Neural cell (in vitro differentiated cells): ENCODE results near the gene SZT2. TPM values are rescaled to one million over a fixed set of nuclear protein-coding genes. Genes with fewer than 3 reads are reported as not detected.

Experiments
- H2AFZ ChIP-seq: fragments of 200-600, 300-800 bp; sonication (generic), shearing (Covaris generic); 2 replicates; pipeline ENCODE4 v1.6.0; 2014; ENCODE audit warnings: low read depth, mild to moderate bottlenecking, antibody characterized with exemption, low read length, moderate library complexity
- H3F3A ChIP-seq: fragments of 200-600 bp; shearing (Covaris generic); 2 replicates; pipeline ENCODE4 v1.6.1; 2016; ENCODE audit warnings: mild to moderate bottlenecking, moderate library complexity, mixed read lengths, antibody characterized with exemption, low read length; ENCODE audit not compliant: insufficient read depth, poor library complexity, severe bottlenecking
- H3K27ac ChIP-seq: fragments of 200-600, 300-800 bp; sonication (generic), shearing (Covaris generic); 2 replicates; pipeline ENCODE4 v1.5.1; 2014; ENCODE audit warnings: mild to moderate bottlenecking, low read length, moderate library complexity
- H3K27me3 ChIP-seq: fragments of 300-800, 200-600 bp; sonication (generic), shearing (Covaris generic); 2 replicates; pipeline ENCODE4 v1.6.0; 2014; ENCODE audit warnings: mild to moderate bottlenecking, low read depth, low read length, moderate library complexity; ENCODE audit not compliant: insufficient read depth
- H3K36me3 ChIP-seq: fragments of 300-800, 200-600 bp; sonication (generic), shearing (Covaris generic); 2 replicates; pipeline ENCODE4 v1.5.1; 2014; ENCODE audit warnings: mild to moderate bottlenecking, antibody characterized with exemption, low read length, moderate library complexity; ENCODE audit not compliant: insufficient read depth
- H3K4me2 ChIP-seq: fragments of 300-800, 200-600 bp; sonication (generic), shearing (Covaris generic); 2 replicates; pipeline ENCODE4 v1.6.0; 2014; ENCODE audit warnings: mild to moderate bottlenecking, low read length
- H3K4me3 ChIP-seq: fragments of 300-800, 200-600 bp; sonication (generic), shearing (Covaris generic); 2 replicates; pipeline ENCODE4 v1.5.1; 2014; ENCODE audit warnings: mild to moderate bottlenecking, low read length, moderate library complexity
- H3K79me2 ChIP-seq: fragments of 200-600 bp; shearing (Covaris generic); replicated peaks from 2 replicates; pipeline ENCODE4 v1.6.0; 2014; ENCODE audit warnings: mild to moderate bottlenecking, low read length, moderate library complexity; ENCODE audit not compliant: insufficient read depth
- H3K9ac ChIP-seq: fragments of 300-800, 200-600 bp; sonication (generic), shearing (Covaris generic); 2 replicates; pipeline ENCODE4 v1.6.1; 2016; ENCODE audit warnings: mild to moderate bottlenecking, low read length, mixed read lengths
- H3K9me2 ChIP-seq: fragments of 200-600 bp; shearing (Covaris generic); 2 replicates; pipeline ENCODE4 v1.6.1; 2016; ENCODE audit warnings: mild to moderate bottlenecking, low read length, mixed read lengths; ENCODE audit not compliant: insufficient read depth
- H3K9me3 ChIP-seq: fragments of 200-600, 300-800 bp; sonication (generic), shearing (Covaris generic); 2 replicates; pipeline ENCODE4 v1.6.1; 2016; ENCODE audit warnings: mild to moderate bottlenecking, mixed run types, low read length, moderate library complexity, mixed read lengths
- H4K20me1 ChIP-seq: fragments of 200-600 bp; shearing (Covaris generic); 2 replicates; pipeline ENCODE4 v1.6.1; 2016; ENCODE audit warnings: mild to moderate bottlenecking, mixed run types; ENCODE audit not compliant: insufficient read depth
- CTCF ChIP-seq: fragments of 450-650 bp; IDR thresholded peaks from 2 replicates; pipeline ENCODE4 v1.5.1; 2014; ENCODE audit warnings: antibody characterized with exemption, mild to moderate bottlenecking, moderate library complexity; ENCODE audit not compliant: poor library complexity, severe bottlenecking
- EP300 ChIP-seq: fragments of 450-650 bp; conservative IDR thresholded peaks from 2 replicates; pipeline ENCODE4 v1.6.1; 2014; ENCODE audit warnings: antibody characterized with exemption, mild to moderate bottlenecking, moderate library complexity; ENCODE audit not compliant: poor library complexity, severe bottlenecking
- EZH2 ChIP-seq: fragments of 200-600, 300-800 bp; shearing (Covaris generic), sonication (generic); IDR thresholded peaks from 2 replicates; pipeline ENCODE4 v1.6.1; 2014; ENCODE audit warnings: antibody characterized with exemption, low read length, borderline replicate concordance, mild to moderate bottlenecking; ENCODE audit not compliant: insufficient read depth, poor library complexity, severe bottlenecking
- MXI1 ChIP-seq: fragments of 450-650 bp; conservative IDR thresholded peaks from 2 replicates; pipeline ENCODE4 v1.6.1; 2014; ENCODE audit warnings: antibody characterized with exemption, mild to moderate bottlenecking; ENCODE audit not compliant: poor library complexity, severe bottlenecking
- POLR2AphosphoS5 ChIP-seq: IDR thresholded peaks from 2 replicates; pipeline ENCODE4 v1.6.1; 2012
- RAD21 ChIP-seq: fragments of 450-650 bp; conservative IDR thresholded peaks from 2 replicates; pipeline ENCODE4 v1.6.1; 2014; ENCODE audit warnings: antibody characterized with exemption, mild to moderate bottlenecking, moderate library complexity
- REST ChIP-seq: IDR thresholded peaks from 2 replicates; pipeline ENCODE4 v1.6.1; 2012; ENCODE audit warnings: borderline replicate concordance
- SMC3 ChIP-seq: fragments of 450-650 bp; conservative IDR thresholded peaks from 2 replicates; pipeline ENCODE4 v1.6.1; 2014; ENCODE audit warnings: antibody characterized with exemption, mild to moderate bottlenecking, moderate library complexity; ENCODE audit not compliant: poor library complexity
- TAF1 ChIP-seq: IDR thresholded peaks from 2 replicates; pipeline ENCODE4 v1.6.1; 2012; ENCODE audit warnings: low read depth
- polyA plus RNA-seq: library from polyadenylated mRNA; depleted of rRNA; stranded (reverse); fragments of >200 nt; gene quantifications from 2 replicates; pipeline ENCODE4 v1.2.3, GENCODE V29; 2014

The SZT2 gene
- polyA plus RNA-seq, 1 donor from 2014 or later, result 6.6 TPM

DNA sequence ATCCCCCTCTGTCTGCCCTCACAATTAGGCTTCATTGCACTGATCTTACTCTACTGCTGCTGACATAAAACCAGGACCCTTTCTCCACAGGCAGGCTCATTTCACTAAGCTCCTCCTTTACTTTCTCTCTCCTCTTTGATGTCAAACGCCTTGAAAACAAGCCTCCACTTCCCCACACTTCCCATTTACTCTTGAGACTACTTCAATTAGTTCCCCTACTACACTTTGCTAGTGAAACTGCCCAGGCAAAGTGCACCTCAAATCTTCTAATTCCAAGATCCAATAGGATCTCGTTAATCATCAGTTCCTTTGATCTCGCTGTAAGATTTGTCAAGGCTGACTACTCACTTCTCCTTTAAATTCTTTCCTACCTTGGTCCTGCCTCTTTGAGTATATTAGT, 36.8 kb upstream of the SZT2 start:
- Histone ChIP-seq H3K4me3 (no peak overlapping the region), H3K36me3 (no peaks in the 10 kb centered on the region), H3K27me3 (peaks cover 8% of the 10 kb centered on the region), H3K9ac (no peak overlapping the region), H2AFZ (no peak overlapping the region), H3K79me2 (no peaks in the 10 kb centered on the region), H3K9me3 (no peaks in the 10 kb centered on the region), H4K20me1 (no peaks in the 10 kb centered on the region), H3F3A (no peaks in the 10 kb centered on the region), H3K9me2 (no peaks in the 10 kb centered on the region), H3K4me2 (no peak overlapping the region), H3K27ac (no peak overlapping the region)
- no peak for TF ChIP-seq SMC3

DNA sequence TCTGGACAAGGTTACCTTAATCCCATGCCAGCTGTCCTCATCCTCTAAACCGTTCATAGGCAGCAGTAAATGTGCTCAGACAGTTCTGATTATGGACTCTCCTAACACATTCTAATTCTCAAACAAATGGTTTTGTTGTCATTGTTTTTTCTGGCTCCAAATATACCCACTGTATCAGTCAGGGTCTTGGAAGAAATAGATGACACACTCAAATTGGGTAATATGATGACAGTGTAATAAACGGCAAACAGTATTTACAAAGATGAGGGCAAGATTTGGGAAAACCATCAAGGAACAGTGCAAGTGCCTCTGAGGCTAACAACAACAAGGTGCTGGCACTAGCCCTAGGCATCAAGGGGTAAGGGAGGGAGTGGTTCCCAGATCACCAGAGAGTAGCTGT, 35.2 kb upstream of the SZT2 start:
- Histone ChIP-seq H3K4me3 (no peak overlapping the region), H4K20me1 (no peaks in the 10 kb centered on the region), H3K36me3 (no peaks in the 10 kb centered on the region), H3K27ac (no peak overlapping the region), H3K9me2 (no peaks in the 10 kb centered on the region), H3K9me3 (no peaks in the 10 kb centered on the region), H3K9ac (no peak overlapping the region), H2AFZ (no peak overlapping the region), H3K27me3 (peaks cover 3% of the 10 kb centered on the region), H3K79me2 (peaks cover 4% of the 10 kb centered on the region), H3K4me2 (no peak overlapping the region), H3F3A (no peaks in the 10 kb centered on the region)
- TF ChIP-seq EZH2 (no peak), CTCF (no peak), POLR2AphosphoS5 (no peak), MXI1 (no peak), SMC3 (no peak), RAD21 (no peak), EP300 (no peak), REST (no peak), TAF1 (no peak)

DNA sequence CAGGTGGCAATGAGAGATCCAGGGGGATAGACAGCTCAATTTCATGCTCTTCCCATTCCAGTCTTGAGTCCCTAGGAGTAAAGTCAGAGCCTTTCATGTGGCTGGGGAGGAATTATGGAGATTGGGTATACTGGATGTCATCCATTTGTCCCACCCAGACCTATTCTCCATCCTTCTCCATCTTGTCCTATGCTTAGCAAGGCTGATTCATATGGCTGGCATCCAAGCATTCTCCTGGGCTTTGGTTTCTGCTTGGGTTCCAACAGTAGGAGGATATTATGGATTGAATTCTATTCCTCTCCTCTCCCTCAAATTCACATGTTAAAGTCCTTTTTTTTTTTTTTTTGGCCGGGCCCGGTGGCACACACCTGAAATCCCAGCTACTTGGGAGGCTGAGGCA, 34.8 kb upstream of the SZT2 start:
- no peak for TF ChIP-seq TAF1
- no peak for TF ChIP-seq RAD21
- TF ChIP-seq REST, result no peak
- Histone ChIP-seq H3F3A (no peaks in the 10 kb centered on the region), H3K36me3 (no peaks in the 10 kb centered on the region), H3K27ac (no peak overlapping the region), H3K9me3 (no peaks in the 10 kb centered on the region), H3K4me2 (no peak overlapping the region), H3K79me2 (peaks cover 6% of the 10 kb centered on the region), H3K9ac (no peak overlapping the region), H3K9me2 (no peaks in the 10 kb centered on the region), H3K27me3 (no peaks in the 10 kb centered on the region), H4K20me1 (no peaks in the 10 kb centered on the region), H2AFZ (no peak overlapping the region), H3K4me3 (no peak overlapping the region)
